Adrenal gland (tissue), 12 donors: ENCODE results near the gene ZGLP1. TPM values are rescaled to one million over a fixed set of nuclear protein-coding genes. Genes with fewer than 3 reads are reported as not detected.

Experiments used
- DNase-seq, 7 donors: peaks; one replicate each; pipeline ENCODE4 v3.0.0-alpha.2; 2019 to 2020
- H3K27ac ChIP-seq, 5 donors: fragments of 200-600 bp; sonication (generic) in 4 of 5; 1 replicate in 3 of 5; 2 replicates in 2 of 5; pipeline versions ENCODE4 v1.5.1 to v1.8.0; 2016 to 2020; ENCODE audit warnings: mild to moderate bottlenecking in 1 of 5
- H3K27me3 ChIP-seq: fragments of 200-600 bp; 2 replicates; pipeline ENCODE4 v1.8.0; 2021
- H3K36me3 ChIP-seq, 2 donors: fragments of 200-600 bp; replicated peaks in 1 of 2; 1 replicate in 1 of 2; 2 replicates in 1 of 2; pipeline versions ENCODE4 v1.5.1 to v1.8.0; 2018 to 2022
- H3K4me1 ChIP-seq, 2 donors: fragments of 200-600 bp; replicated peaks in 1 of 2; 1 replicate in 1 of 2; 2 replicates in 1 of 2; pipeline versions ENCODE4 v1.5.1 to v1.8.0; 2018 to 2021
- H3K4me3 ChIP-seq, 4 donors: fragments of 200-600 bp; sonication (generic) in 3 of 4; one replicate each; pipeline ENCODE4 v1.5.1; 2016 to 2018
- H3K9me3 ChIP-seq, 3 donors: fragments of 200-600 bp; sonication (generic) in 1 of 3; replicated peaks in 1 of 3; 1 replicate in 2 of 3; 2 replicates in 1 of 3; pipeline versions ENCODE4 v1.5.1 to v1.8.0; 2016 to 2021
- POLR2A ChIP-seq, 2 donors: fragments of 450-650 bp; IDR thresholded peaks; one replicate each; pipeline ENCODE4 v1.6.1; 2017; ENCODE audit warnings: antibody characterized with exemption in 2 of 2, mild to moderate bottlenecking in 2 of 2, moderate library complexity in 1 of 2
- WGBS, 4 donors: extraction: QIAGEN DNeasy Blood & Tissue Kit in 2 of 4; methylation state at CpG; one replicate each; pipeline versions ENCODE4 v1.1.5 to v1.1.7; 2013 to 2017; 5-methylcytosine and 5-hydroxymethylcytosine counted together
- intact Hi-C, 2 donors: fragments of 100-400 bp; cut with DNase I; formaldehyde crosslinking; loops; one replicate each; pipeline versions ENCODE4 v1.14.1 to v1.15.0; 2022 to 2023
- polyA plus RNA-seq, 3 donors: library from polyadenylated mRNA; stranded (reverse); fragments of 200-250 nt in 2 of 3; fragments of 350-450 nt in 1 of 3; fragmentation: Illumina TruSeq in 1 of 3; extraction: RNeasy Lipid Tissue Mini Kit (QIAGEN cat#74804) in 1 of 3; gene quantifications; one replicate each; pipeline ENCODE4 v1.2.3, GENCODE V29; 2013 to 2014
- small RNA-seq, 2 donors: library from RNA; depleted of rRNA; stranded (forward); fragments of <200 nt; gene quantifications; one replicate each; pipeline ENCODE3, GENCODE V24; 2016
- total RNA-seq, 9 donors: library from RNA; depleted of rRNA in 4 of 9; stranded (reverse); fragments of >200 nt in 4 of 9; fragments of 120-200 nt in 1 of 9; fragmentation: NEBNext Ultra II Directional in 1 of 9; extraction: Animal tissue kit (Norgen Biotek cat#: 25700) in 1 of 9; gene quantifications; one replicate each; pipeline versions ENCODE4 v1.1.0 to v1.2.4, GENCODE V29; 2013 to 2023
- TF ChIP-seq, protein P1 (sequence below), 6 experiments: fragments of 450-650 bp in 4 of 6; fragments of 200-600 bp in 2 of 6; sonication (generic) in 1 of 6; IDR thresholded peaks; 1 replicate in 5 of 6; 2 replicates in 1 of 6; pipeline versions ENCODE4 v1.5.1 to v1.8.0; 2016 to 2021; ENCODE audit warnings: antibody characterized with exemption in 6 of 6, mild to moderate bottlenecking in 2 of 6, moderate library complexity in 1 of 6
- donor health status: healthy with polysubstance abuse.
- donor health status: Bipolar disorder and iron deficiency.
- donor health status: DM: yes; HTN: yes; CAD: no.
- donor health status: DM: no; HTN: no; CAD: no.
- donor health status: DM: no; HTN: no; CAD: no.
- donor health status: DM: yes; HTN: yes; CAD: no.

The ZGLP1 gene
- total and polyA plus RNA-seq, 12 donors = 0.48 to 38.8 (median 2.8) TPM; not detected in 2

DNA sequence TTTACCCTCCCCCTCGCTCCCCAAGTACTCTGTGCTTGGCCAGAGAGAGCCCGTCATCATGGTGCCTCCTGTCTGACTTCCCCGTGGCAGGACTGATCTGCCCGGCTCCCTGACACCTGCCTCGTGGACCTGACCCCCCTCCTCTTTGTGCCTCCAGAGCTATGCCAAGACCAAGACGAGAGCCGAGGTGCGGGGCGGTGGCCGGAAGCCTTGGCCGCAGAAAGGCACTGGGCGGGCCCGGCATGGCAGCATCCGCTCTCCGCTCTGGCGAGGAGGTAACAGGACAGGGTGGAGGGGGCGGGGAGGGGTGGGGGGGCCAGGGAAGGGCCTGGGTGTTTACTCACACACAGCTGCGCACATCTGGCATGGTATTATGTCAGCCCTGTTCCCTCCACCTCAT is 53.1 kb downstream of the ZGLP1 start:
- 88 to 90% (median 89%) methylated on average over 9 to 18 of the region's 18 CpGs; no CpG with 5 or more reads in 1 of the 4 donors for WGBS, 4 donors
- Histone ChIP-seq H3K36me3 (peaks cover 0 to 47% of the 10 kb centered on the region in 2 donors), H3K4me1 (peaks cover 6 to 10% of the 10 kb centered on the region in 2 donors), H3K9me3 (no peaks in the 10 kb centered on the region), H3K27me3 (no peaks in the 10 kb centered on the region), H3K27ac (no peak overlapping the region), H3K4me3 (no peak overlapping the region)
- TF ChIP-seq, protein P1, sequence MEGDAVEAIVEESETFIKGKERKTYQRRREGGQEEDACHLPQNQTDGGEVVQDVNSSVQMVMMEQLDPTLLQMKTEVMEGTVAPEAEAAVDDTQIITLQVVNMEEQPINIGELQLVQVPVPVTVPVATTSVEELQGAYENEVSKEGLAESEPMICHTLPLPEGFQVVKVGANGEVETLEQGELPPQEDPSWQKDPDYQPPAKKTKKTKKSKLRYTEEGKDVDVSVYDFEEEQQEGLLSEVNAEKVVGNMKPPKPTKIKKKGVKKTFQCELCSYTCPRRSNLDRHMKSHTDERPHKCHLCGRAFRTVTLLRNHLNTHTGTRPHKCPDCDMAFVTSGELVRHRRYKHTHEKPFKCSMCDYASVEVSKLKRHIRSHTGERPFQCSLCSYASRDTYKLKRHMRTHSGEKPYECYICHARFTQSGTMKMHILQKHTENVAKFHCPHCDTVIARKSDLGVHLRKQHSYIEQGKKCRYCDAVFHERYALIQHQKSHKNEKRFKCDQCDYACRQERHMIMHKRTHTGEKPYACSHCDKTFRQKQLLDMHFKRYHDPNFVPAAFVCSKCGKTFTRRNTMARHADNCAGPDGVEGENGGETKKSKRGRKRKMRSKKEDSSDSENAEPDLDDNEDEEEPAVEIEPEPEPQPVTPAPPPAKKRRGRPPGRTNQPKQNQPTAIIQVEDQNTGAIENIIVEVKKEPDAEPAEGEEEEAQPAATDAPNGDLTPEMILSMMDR (IDR thresholded peaks at IDR 0.05) = no peak
- no peak for DNase-seq
- intact Hi-C loops = loop anchor here in 1 of 2 donors (10.0 kb wide), 1 partner anchor 322 kb away; the partner anchor contains the start of gene OLFM2

DNA sequence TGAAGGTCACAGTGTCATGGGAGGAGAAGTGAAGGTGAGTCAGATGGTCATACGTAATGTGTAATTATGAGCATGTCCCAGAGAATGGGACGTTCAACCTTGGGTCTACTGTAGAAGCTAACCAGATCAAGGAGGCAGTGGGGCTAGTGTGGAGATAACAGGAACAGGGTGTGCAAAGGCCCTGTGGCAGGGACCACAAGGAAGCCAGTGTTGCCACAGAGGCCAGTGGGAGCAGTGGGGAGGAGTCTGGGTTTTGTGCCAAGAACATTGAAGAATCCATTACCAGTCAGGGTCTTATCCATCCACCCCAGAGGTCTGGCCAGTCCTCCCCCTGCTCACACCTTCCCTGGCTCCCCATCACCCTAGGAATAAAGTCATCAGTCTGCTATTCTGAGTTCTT is 54.3 kb downstream of the ZGLP1 start:
- intact Hi-C loops = loop anchor here in 1 of 2 donors (10.0 kb wide), 1 partner anchor 321 kb away; the partner anchor contains the start of gene OLFM2
- no peaks in the 10 kb centered on the region for H3K27me3 ChIP-seq
- peaks cover 0 to 47% of the 10 kb centered on the region in 2 donors for H3K36me3 ChIP-seq
- H3K9me3 ChIP-seq = no peaks in the 10 kb centered on the region
- TF ChIP-seq, protein P1 (IDR thresholded peaks at IDR 0.05) = no peak
- no peak for TF ChIP-seq POLR2A (IDR thresholded peaks at IDR 0.05)
- DNase-seq = no peak
- peaks cover 6 to 10% of the 10 kb centered on the region in 2 donors for H3K4me1 ChIP-seq
- 44 to 63% (median 52%) methylated on average over 2 of the region's 2 CpGs for WGBS, 4 donors
- no peak overlapping the region for H3K4me3 ChIP-seq
- no peak overlapping the region for H3K27ac ChIP-seq

Small RNAs within 50 kb of the gene (small RNA-seq; reads per million reads assigned to genes)
- gene AC011511.1 (0 reads per million in 2 donors), gene AC011511.4 (0 reads per million in 2 donors)

Other genes starting within 250 kb of the ZGLP1 start
- gene SHFL, start 223.5 kb downstream of the ZGLP1 start, total RNA-seq = 10 to 100 TPM; 17.4 to 50.6 (median 40.9) TPM
- 100 to 1,000 TPM in 1 of 3 donors, 10 to 100 TPM in 2; 18.6 to 116 (median 85.5) TPM for gene SHFL, start 223.5 kb downstream of the ZGLP1 start, polyA plus RNA-seq
- gene ANGPTL6, start 207.1 kb downstream of the ZGLP1 start, total RNA-seq = 1 to 10 TPM in 3 of 9 donors, under 1 TPM in 6; 0.12 to 3.2 (median 0.44) TPM
- 1 to 10 TPM in 2 of 3 donors, under 1 TPM in 1; 0.16 to 1.9 (median 1.5) TPM for gene ANGPTL6, start 207.1 kb downstream of the ZGLP1 start, polyA plus RNA-seq
- gene PPAN, start 203.5 kb downstream of the ZGLP1 start, total RNA-seq = 10 to 100 TPM; 18.2 to 44.8 (median 27.7) TPM
- 10 to 100 TPM; 21.2 to 98.7 (median 68.0) TPM for gene PPAN, start 203.5 kb downstream of the ZGLP1 start, polyA plus RNA-seq
- 10 to 100 TPM in 1 of 9 donors, 1 to 10 TPM in 8; 2.0 to 10.5 (median 6.0) TPM for gene P2RY11, start 198.1 kb downstream of the ZGLP1 start, total RNA-seq
- 10 to 100 TPM in 2 of 3 donors, under 1 TPM in 1; 0.77 to 21.5 (median 13.0) TPM for gene P2RY11, start 198.1 kb downstream of the ZGLP1 start, polyA plus RNA-seq
- 100 to 1,000 TPM; 177 to 341 (median 262) TPM for gene EIF3G, start 189.9 kb downstream of the ZGLP1 start, total RNA-seq
- 100 to 1,000 TPM; 205 to 225 (median 206) TPM for gene EIF3G, start 189.9 kb downstream of the ZGLP1 start, polyA plus RNA-seq
- gene DNMT1, start 114.9 kb downstream of the ZGLP1 start, total RNA-seq = 10 to 100 TPM; 23.6 to 48.2 (median 33.8) TPM
- gene DNMT1, start 114.9 kb downstream of the ZGLP1 start, polyA plus RNA-seq = 10 to 100 TPM; 35.5 to 49.7 (median 44.0) TPM
- 1 to 10 TPM; 2.0 to 9.5 (median 6.2) TPM for gene S1PR2, start 78.5 kb downstream of the ZGLP1 start, total RNA-seq
- gene S1PR2, start 78.5 kb downstream of the ZGLP1 start, polyA plus RNA-seq = 1 to 10 TPM; 1.6 to 3.5 (median 3.1) TPM
- 100 to 1,000 TPM in 1 of 9 donors, 10 to 100 TPM in 8; 43.7 to 123 (median 81.7) TPM for gene MRPL4, start 57.6 kb downstream of the ZGLP1 start, total RNA-seq
- gene MRPL4, start 57.6 kb downstream of the ZGLP1 start, polyA plus RNA-seq = 10 to 100 TPM; 33.4 to 56.4 (median 43.8) TPM
- 10 to 100 TPM in 8 of 9 donors, 1 to 10 TPM in 1; 2.2 to 90.4 (median 33.9) TPM for gene ICAM1, start 38.7 kb downstream of the ZGLP1 start, total RNA-seq
- 10 to 100 TPM in 2 of 3 donors, 1 to 10 TPM in 1; 8.8 to 27.6 (median 13.5) TPM for gene ICAM1, start 38.7 kb downstream of the ZGLP1 start, polyA plus RNA-seq
- gene ICAM4, start 22.9 kb downstream of the ZGLP1 start, total RNA-seq = 1 to 10 TPM in 1 of 9 donors, under 1 TPM in 5, not detected in 3; 0.39 to 1.0 (median 0.57) TPM
- under 1 TPM in 2 of 3 donors, not detected in 1; 0.34 to 0.48 TPM for gene ICAM4, start 22.9 kb downstream of the ZGLP1 start, polyA plus RNA-seq
- 1 to 10 TPM in 1 of 9 donors, under 1 TPM in 6, not detected in 2; 0.06 to 2.2 (median 0.49) TPM for gene ICAM5, start 19.9 kb downstream of the ZGLP1 start, total RNA-seq
- gene ICAM5, start 19.9 kb downstream of the ZGLP1 start, polyA plus RNA-seq = under 1 TPM in 2 of 3 donors, not detected in 1; 0.20 to 0.64 TPM
- 10 to 100 TPM; 21.1 to 43.3 (median 31.0) TPM for gene FDX2, start 6.2 kb upstream of the ZGLP1 start, total RNA-seq
- gene FDX2, start 6.2 kb upstream of the ZGLP1 start, polyA plus RNA-seq = 10 to 100 TPM; 26.6 to 45.3 (median 33.4) TPM
- 10 to 100 TPM in 8 of 9 donors, 1 to 10 TPM in 1; 4.3 to 42.7 (median 27.8) TPM for gene RAVER1, start 23.7 kb upstream of the ZGLP1 start, total RNA-seq
- 10 to 100 TPM in 1 of 3 donors, 1 to 10 TPM in 2; 4.1 to 14.0 (median 5.5) TPM for gene RAVER1, start 23.7 kb upstream of the ZGLP1 start, polyA plus RNA-seq
- gene ICAM3, start 29.8 kb upstream of the ZGLP1 start, total RNA-seq = 10 to 100 TPM in 2 of 9 donors, 1 to 10 TPM in 7; 3.7 to 17.7 (median 7.6) TPM
- gene ICAM3, start 29.8 kb upstream of the ZGLP1 start, polyA plus RNA-seq = 10 to 100 TPM in 1 of 3 donors, 1 to 10 TPM in 2; 4.8 to 11.1 (median 8.4) TPM
- 100 to 1,000 TPM in 4 of 9 donors, 10 to 100 TPM in 5; 56.1 to 160 (median 96.8) TPM for gene TYK2, start 70.8 kb upstream of the ZGLP1 start, total RNA-seq
- gene TYK2, start 70.8 kb upstream of the ZGLP1 start, polyA plus RNA-seq = 100 to 1,000 TPM in 2 of 3 donors, 10 to 100 TPM in 1; 61.5 to 408 (median 297) TPM
- 100 to 1,000 TPM in 4 of 9 donors, 10 to 100 TPM in 5; 72.8 to 137 (median 97.3) TPM for gene CDC37, start 93.7 kb upstream of the ZGLP1 start, total RNA-seq
- gene CDC37, start 93.7 kb upstream of the ZGLP1 start, polyA plus RNA-seq = 100 to 1,000 TPM; 117 to 518 (median 317) TPM
- gene PDE4A, start 110.7 kb upstream of the ZGLP1 start, total RNA-seq = 10 to 100 TPM in 7 of 9 donors, 1 to 10 TPM in 1, under 1 TPM in 1; 0.28 to 20.4 (median 12.0) TPM
- gene PDE4A, start 110.7 kb upstream of the ZGLP1 start, polyA plus RNA-seq = 1 to 10 TPM; 4.4 to 10.0 (median 6.4) TPM
- 100 to 1,000 TPM in 1 of 9 donors, 10 to 100 TPM in 8; 71.1 to 106 (median 75.4) TPM for gene KEAP1, start 193.5 kb upstream of the ZGLP1 start, total RNA-seq
- 100 to 1,000 TPM in 1 of 3 donors, 10 to 100 TPM in 2; 71.0 to 101 (median 97.3) TPM for gene KEAP1, start 193.5 kb upstream of the ZGLP1 start, polyA plus RNA-seq
- 1 to 10 TPM in 2 of 9 donors, under 1 TPM in 6, not detected in 1; 0.14 to 3.0 (median 0.61) TPM for gene S1PR5, start 207.6 kb upstream of the ZGLP1 start, total RNA-seq
- gene S1PR5, start 207.6 kb upstream of the ZGLP1 start, polyA plus RNA-seq = under 1 TPM; 0.37 to 0.97 (median 0.51) TPM
- 10 to 100 TPM; 26.4 to 93.7 (median 37.8) TPM for gene ATG4D, start 234.1 kb upstream of the ZGLP1 start, total RNA-seq
- gene ATG4D, start 234.1 kb upstream of the ZGLP1 start, polyA plus RNA-seq = 10 to 100 TPM in 2 of 3 donors, 1 to 10 TPM in 1; 7.4 to 58.2 (median 53.2) TPM